ENCODE measurements around the gene RPRD1A. TPM values are rescaled to one million over a fixed set of nuclear protein-coding genes. Genes with fewer than 3 reads are reported as not detected.

RPRD1A gene
- total and polyA plus RNA-seq, 4 donors: 11.8 to 29.5 (median 16.6) TPM

DNA sequence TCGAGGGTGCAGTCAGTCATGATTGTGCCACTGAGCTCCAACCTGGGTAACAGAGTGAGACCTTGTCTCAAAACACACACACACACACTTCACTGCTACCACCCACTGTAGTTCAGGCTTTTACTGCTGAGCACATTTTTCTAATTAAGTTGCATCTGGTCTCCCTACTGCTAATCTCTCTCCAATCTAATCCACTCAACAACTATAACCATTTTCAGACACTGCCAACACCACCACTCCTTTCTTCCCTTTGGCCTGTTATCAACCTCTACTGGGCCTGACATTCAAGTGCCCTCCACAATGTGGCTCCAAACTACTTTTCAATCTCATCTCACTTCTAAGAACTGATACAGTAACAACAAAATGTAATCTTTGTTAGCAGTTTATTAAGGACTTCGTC lies 50.1 kb downstream of the RPRD1A start:
- H3K4me1 ChIP-seq (ENCODE audit: control insufficient read depth in 4 of 4, insufficient read depth in 4 of 4, low read length in 3 of 4): no peaks in the 10 kb centered on the region
- TF ChIP-seq, protein P1, sequence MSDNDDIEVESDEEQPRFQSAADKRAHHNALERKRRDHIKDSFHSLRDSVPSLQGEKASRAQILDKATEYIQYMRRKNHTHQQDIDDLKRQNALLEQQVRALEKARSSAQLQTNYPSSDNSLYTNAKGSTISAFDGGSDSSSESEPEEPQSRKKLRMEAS (IDR thresholded peaks at IDR 0.05): no peak
- TF ChIP-seq, protein P2, sequence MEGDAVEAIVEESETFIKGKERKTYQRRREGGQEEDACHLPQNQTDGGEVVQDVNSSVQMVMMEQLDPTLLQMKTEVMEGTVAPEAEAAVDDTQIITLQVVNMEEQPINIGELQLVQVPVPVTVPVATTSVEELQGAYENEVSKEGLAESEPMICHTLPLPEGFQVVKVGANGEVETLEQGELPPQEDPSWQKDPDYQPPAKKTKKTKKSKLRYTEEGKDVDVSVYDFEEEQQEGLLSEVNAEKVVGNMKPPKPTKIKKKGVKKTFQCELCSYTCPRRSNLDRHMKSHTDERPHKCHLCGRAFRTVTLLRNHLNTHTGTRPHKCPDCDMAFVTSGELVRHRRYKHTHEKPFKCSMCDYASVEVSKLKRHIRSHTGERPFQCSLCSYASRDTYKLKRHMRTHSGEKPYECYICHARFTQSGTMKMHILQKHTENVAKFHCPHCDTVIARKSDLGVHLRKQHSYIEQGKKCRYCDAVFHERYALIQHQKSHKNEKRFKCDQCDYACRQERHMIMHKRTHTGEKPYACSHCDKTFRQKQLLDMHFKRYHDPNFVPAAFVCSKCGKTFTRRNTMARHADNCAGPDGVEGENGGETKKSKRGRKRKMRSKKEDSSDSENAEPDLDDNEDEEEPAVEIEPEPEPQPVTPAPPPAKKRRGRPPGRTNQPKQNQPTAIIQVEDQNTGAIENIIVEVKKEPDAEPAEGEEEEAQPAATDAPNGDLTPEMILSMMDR (IDR thresholded peaks at IDR 0.05; ENCODE audit: low read depth, low read length, missing input control): no peak
- TF ChIP-seq GABPA (IDR thresholded peaks at IDR 0.05 in 1 of 2, conservative IDR thresholded peaks at IDR 0.05 in 1 of 2): no peak
- whole genome bisulfite sequencing: 88% methylated on average over 2 of the region's 2 CpGs
- no peak overlapping the region for H3K9ac ChIP-seq (ENCODE audit: low read depth in 1 of 2, low read length in 2 of 2)
- DNase-seq (ENCODE audit: low spot score): no peak
- H3K27me3 ChIP-seq (ENCODE audit: control insufficient read depth in 4 of 4, insufficient read depth in 4 of 4, low read length in 3 of 4): no peaks in the 10 kb centered on the region
- H3K9me3 ChIP-seq (ENCODE audit: control insufficient read depth in 4 of 4, low read length in 3 of 4): no peaks in the 10 kb centered on the region
- no peak overlapping the region for H3K27ac ChIP-seq (ENCODE audit: low read depth in 1 of 2, low read length in 2 of 2)
- H3K4me3 ChIP-seq (ENCODE audit: low read depth in 1 of 3, low read length in 3 of 3): no peak overlapping the region
- H3K36me3 ChIP-seq (ENCODE audit: control insufficient read depth in 4 of 4, insufficient read depth in 3 of 4, low read depth in 1 of 4, low read length in 3 of 4): no peaks in the 10 kb centered on the region

DNA sequence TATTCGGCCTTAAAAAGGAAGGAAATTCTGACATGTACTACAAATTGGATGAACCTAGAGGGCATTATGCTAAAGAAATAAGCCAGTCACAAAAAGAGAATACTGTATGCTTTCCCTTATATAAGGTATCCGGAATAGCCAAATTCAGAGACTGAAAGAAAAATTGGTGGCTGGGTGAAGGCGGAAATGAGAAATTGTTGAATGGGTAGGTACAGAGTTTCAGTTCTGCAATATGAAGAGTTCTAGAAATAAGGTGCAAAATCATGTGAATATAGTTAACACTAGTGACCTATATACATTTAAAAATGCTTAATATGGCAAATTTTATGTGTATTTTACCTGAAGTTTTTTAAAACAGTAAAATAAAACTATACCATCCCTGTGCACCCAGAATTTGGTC lies 51.7 kb downstream of the RPRD1A start:
- Histone ChIP-seq H3K27ac (ENCODE audit: low read depth in 1 of 2, low read length in 2 of 2) (no peak overlapping the region), H3K36me3 (ENCODE audit: control insufficient read depth in 4 of 4, insufficient read depth in 3 of 4, low read depth in 1 of 4, low read length in 3 of 4) (no peaks in the 10 kb centered on the region), H3K4me1 (ENCODE audit: control insufficient read depth in 4 of 4, insufficient read depth in 4 of 4, low read length in 3 of 4) (no peaks in the 10 kb centered on the region), H3K9me3 (ENCODE audit: control insufficient read depth in 4 of 4, low read length in 3 of 4) (no peaks in the 10 kb centered on the region), H3K9ac (ENCODE audit: low read depth in 1 of 2, low read length in 2 of 2) (no peak overlapping the region), H3K4me3 (ENCODE audit: low read depth in 1 of 3, low read length in 3 of 3) (no peak overlapping the region), H3K27me3 (ENCODE audit: control insufficient read depth in 4 of 4, insufficient read depth in 4 of 4, low read length in 3 of 4) (no peaks in the 10 kb centered on the region)
- no peak for TF ChIP-seq EGR1 (IDR thresholded peaks at IDR 0.05; ENCODE audit: low read depth in 2 of 2)
- no peak for TF ChIP-seq FOXA2 (IDR thresholded peaks at IDR 0.05)
- no peak for TF ChIP-seq TAF1 (conservative IDR thresholded peaks at IDR 0.05)
- TF ChIP-seq SP1 (IDR thresholded peaks at IDR 0.05): no peak
- no peak for TF ChIP-seq NR2F2 (IDR thresholded peaks at IDR 0.05)
- no peak for DNase-seq (ENCODE audit: low spot score)
- WGBS: 92% methylated on average over 3 of the region's 3 CpGs

DNA sequence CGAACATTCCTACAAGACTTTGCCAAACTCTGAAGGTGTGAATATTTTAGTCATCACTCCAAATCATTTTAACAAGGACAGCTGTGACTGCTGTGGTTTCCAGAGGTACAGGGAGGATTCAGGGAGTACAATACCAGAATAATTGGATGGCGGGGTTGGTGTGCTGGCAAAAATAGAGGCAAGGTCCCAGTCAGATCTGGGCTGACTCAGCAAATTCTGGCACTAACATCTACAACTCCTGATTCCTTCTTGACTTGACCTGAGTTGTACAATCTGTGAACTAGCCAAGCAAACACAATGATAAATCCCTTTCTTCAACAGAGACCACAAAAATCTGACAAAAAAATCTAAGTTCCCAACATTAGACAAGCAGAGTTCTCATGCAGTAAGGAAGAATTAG lies 54.5 kb downstream of the RPRD1A start:
- H3K9ac ChIP-seq (ENCODE audit: low read depth in 1 of 2, low read length in 2 of 2): no peak overlapping the region
- H3K27ac ChIP-seq (ENCODE audit: low read depth in 1 of 2, low read length in 2 of 2): no peak overlapping the region
- WGBS: 98% methylated on average over 2 of the region's 2 CpGs
- H3K9me3 ChIP-seq (ENCODE audit: control insufficient read depth in 4 of 4, low read length in 3 of 4): no peaks in the 10 kb centered on the region
- DNase-seq (ENCODE audit: low spot score): no peak
- no peak overlapping the region for H3K4me3 ChIP-seq (ENCODE audit: low read depth in 1 of 3, low read length in 3 of 3)
- no peaks in the 10 kb centered on the region for H3K36me3 ChIP-seq (ENCODE audit: control insufficient read depth in 4 of 4, insufficient read depth in 3 of 4, low read depth in 1 of 4, low read length in 3 of 4)
- H3K27me3 ChIP-seq (ENCODE audit: control insufficient read depth in 4 of 4, insufficient read depth in 4 of 4, low read length in 3 of 4): no peaks in the 10 kb centered on the region
- no peaks in the 10 kb centered on the region for H3K4me1 ChIP-seq (ENCODE audit: control insufficient read depth in 4 of 4, insufficient read depth in 4 of 4, low read length in 3 of 4)
- TF ChIP-seq, protein P2 (IDR thresholded peaks at IDR 0.05; ENCODE audit: low read depth, low read length, missing input control): no peak

DNA sequence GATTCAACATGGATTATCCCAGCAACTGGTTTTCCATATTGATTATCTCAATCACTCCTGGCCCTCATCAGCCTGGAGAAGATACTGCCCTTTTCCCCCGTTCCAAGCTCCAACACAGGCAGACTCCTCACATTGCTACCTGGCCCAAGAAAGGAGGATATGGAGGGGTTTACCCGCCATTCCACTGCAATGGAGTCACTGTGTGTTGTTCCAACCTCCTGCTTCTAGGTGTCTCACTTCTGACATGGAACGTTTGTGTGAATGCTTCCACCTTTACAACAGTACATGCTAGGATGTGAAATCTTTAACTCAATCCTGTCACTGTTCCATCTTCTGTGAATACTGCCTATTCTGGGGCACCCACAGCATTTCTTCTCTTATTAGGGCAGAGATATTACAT lies 58.1 kb downstream of the RPRD1A start:
- no peak for TF ChIP-seq JUND (IDR thresholded peaks at IDR 0.05)
- TF ChIP-seq, protein P3, sequence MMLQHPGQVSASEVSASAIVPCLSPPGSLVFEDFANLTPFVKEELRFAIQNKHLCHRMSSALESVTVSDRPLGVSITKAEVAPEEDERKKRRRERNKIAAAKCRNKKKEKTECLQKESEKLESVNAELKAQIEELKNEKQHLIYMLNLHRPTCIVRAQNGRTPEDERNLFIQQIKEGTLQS (IDR thresholded peaks at IDR 0.05): no peak
- TF ChIP-seq FOXA2 (IDR thresholded peaks at IDR 0.05): no peak
- TF ChIP-seq, protein P1 (IDR thresholded peaks at IDR 0.05): no peak
- no peak for TF ChIP-seq GABPA (IDR thresholded peaks at IDR 0.05 in 1 of 2, conservative IDR thresholded peaks at IDR 0.05 in 1 of 2)
- no peak for TF ChIP-seq RAD21 (IDR thresholded peaks at IDR 0.05)
- no peak for TF ChIP-seq HNF4G (IDR thresholded peaks at IDR 0.05)
- TF ChIP-seq TAF1 (conservative IDR thresholded peaks at IDR 0.05): no peak
- TF ChIP-seq EGR1 (IDR thresholded peaks at IDR 0.05; ENCODE audit: low read depth in 2 of 2): no peak
- TF ChIP-seq, protein P4, sequence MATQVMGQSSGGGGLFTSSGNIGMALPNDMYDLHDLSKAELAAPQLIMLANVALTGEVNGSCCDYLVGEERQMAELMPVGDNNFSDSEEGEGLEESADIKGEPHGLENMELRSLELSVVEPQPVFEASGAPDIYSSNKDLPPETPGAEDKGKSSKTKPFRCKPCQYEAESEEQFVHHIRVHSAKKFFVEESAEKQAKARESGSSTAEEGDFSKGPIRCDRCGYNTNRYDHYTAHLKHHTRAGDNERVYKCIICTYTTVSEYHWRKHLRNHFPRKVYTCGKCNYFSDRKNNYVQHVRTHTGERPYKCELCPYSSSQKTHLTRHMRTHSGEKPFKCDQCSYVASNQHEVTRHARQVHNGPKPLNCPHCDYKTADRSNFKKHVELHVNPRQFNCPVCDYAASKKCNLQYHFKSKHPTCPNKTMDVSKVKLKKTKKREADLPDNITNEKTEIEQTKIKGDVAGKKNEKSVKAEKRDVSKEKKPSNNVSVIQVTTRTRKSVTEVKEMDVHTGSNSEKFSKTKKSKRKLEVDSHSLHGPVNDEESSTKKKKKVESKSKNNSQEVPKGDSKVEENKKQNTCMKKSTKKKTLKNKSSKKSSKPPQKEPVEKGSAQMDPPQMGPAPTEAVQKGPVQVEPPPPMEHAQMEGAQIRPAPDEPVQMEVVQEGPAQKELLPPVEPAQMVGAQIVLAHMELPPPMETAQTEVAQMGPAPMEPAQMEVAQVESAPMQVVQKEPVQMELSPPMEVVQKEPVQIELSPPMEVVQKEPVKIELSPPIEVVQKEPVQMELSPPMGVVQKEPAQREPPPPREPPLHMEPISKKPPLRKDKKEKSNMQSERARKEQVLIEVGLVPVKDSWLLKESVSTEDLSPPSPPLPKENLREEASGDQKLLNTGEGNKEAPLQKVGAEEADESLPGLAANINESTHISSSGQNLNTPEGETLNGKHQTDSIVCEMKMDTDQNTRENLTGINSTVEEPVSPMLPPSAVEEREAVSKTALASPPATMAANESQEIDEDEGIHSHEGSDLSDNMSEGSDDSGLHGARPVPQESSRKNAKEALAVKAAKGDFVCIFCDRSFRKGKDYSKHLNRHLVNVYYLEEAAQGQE (IDR thresholded peaks at IDR 0.05): no peak
- no peaks in the 10 kb centered on the region for H3K36me3 ChIP-seq (ENCODE audit: control insufficient read depth in 4 of 4, insufficient read depth in 3 of 4, low read depth in 1 of 4, low read length in 3 of 4)
- no peak for DNase-seq (ENCODE audit: low spot score)
- 85% methylated on average over 3 of the region's 3 CpGs for WGBS
- H3K4me1 ChIP-seq (ENCODE audit: control insufficient read depth in 4 of 4, insufficient read depth in 4 of 4, low read length in 3 of 4): no peaks in the 10 kb centered on the region
- H3K9ac ChIP-seq (ENCODE audit: low read depth in 1 of 2, low read length in 2 of 2): no peak overlapping the region
- H3K27ac ChIP-seq (ENCODE audit: low read depth in 1 of 2, low read length in 2 of 2): no peak overlapping the region
- H3K9me3 ChIP-seq (ENCODE audit: control insufficient read depth in 4 of 4, low read length in 3 of 4): no peaks in the 10 kb centered on the region
- H3K27me3 ChIP-seq (ENCODE audit: control insufficient read depth in 4 of 4, insufficient read depth in 4 of 4, low read length in 3 of 4): no peaks in the 10 kb centered on the region
- no peak overlapping the region for H3K4me3 ChIP-seq (ENCODE audit: low read depth in 1 of 3, low read length in 3 of 3)

All from liver (tissue), 9 donors.